ENCODE measurements around the gene ZAR1L.

DNA sequence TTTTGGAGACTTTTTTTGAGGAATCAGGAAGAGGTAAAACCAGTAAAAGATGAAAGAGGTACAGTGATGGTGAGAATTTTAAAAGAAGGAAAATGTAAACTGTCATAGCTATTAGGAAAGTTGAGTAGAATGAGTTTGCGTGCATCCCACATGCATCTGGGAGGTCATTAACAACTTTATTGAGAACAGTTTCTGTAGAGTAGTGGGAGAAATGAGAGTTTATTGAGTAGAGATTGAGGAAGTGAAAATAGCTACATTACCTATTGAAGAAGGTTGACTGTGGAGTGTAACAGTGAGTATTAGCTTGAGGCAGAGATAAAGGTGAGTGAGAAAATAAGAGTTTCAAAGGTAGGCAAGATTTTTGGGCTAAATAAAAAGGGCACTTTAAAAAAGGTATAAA, 38.9 kb upstream of the ZAR1L start:
- TF ChIP-seq, protein P1, sequence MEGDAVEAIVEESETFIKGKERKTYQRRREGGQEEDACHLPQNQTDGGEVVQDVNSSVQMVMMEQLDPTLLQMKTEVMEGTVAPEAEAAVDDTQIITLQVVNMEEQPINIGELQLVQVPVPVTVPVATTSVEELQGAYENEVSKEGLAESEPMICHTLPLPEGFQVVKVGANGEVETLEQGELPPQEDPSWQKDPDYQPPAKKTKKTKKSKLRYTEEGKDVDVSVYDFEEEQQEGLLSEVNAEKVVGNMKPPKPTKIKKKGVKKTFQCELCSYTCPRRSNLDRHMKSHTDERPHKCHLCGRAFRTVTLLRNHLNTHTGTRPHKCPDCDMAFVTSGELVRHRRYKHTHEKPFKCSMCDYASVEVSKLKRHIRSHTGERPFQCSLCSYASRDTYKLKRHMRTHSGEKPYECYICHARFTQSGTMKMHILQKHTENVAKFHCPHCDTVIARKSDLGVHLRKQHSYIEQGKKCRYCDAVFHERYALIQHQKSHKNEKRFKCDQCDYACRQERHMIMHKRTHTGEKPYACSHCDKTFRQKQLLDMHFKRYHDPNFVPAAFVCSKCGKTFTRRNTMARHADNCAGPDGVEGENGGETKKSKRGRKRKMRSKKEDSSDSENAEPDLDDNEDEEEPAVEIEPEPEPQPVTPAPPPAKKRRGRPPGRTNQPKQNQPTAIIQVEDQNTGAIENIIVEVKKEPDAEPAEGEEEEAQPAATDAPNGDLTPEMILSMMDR (IDR thresholded peaks at IDR 0.05) = no peak
- no peak for TF ChIP-seq POLR2A (IDR thresholded peaks at IDR 0.05)

Measured in transverse colon (tissue), 3 donors.